Stimulated activated CD8-positive, alpha-beta memory T cell treated with anti-CD3 and anti-CD28 coated beads, Interleukin-15, amount 100 ng/mL, for 24 hours (primary cell): ENCODE results near the gene TAF8.

Source experiments
- DNase-seq: peaks from one replicate; pipeline ENCODE4 v3.0.0-alpha.2; 2020; ENCODE audit warnings: low read depth

The TAF8 gene

GRCh38 chr6:42095776-42096541, 45.6 kb downstream of the TAF8 start:
- DNase-seq: no peak

- no peak for DNase-seq
Measured at GRCh38 chr6:42099340-42100028, 49.2 kb downstream of the TAF8 start.

- no peak for DNase-seq
Measured at GRCh38 chr6:42100029-42100901, 49.9 kb downstream of the TAF8 start.

- no peak for DNase-seq
Measured at GRCh38 chr6:42101186-42101657, 50.9 kb downstream of the TAF8 start.

GRCh38 chr6:42103216-42103615, 52.9 kb downstream of the TAF8 start:
- no peak for DNase-seq

GRCh38 chr6:42103753-42104094, 53.4 kb downstream of the TAF8 start:
- no peak for DNase-seq

- peak; percentile 53 for DNase-seq
Measured at GRCh38 chr6:42104095-42104803, 53.9 kb downstream of the TAF8 start.

GRCh38 chr6:42104804-42105125, 54.4 kb downstream of the TAF8 start:
- no peak for DNase-seq

GRCh38 chr6:42105156-42105648, 54.9 kb downstream of the TAF8 start:
- no peak for DNase-seq

GRCh38 chr6:42105709-42106108, 55.4 kb downstream of the TAF8 start:
- no peak for DNase-seq

- DNase-seq: no peak
Measured at GRCh38 chr6:42106112-42107023, 56.0 kb downstream of the TAF8 start.

- DNase-seq: no peak
Measured at GRCh38 chr6:42108071-42108470, 57.7 kb downstream of the TAF8 start.

- DNase-seq: no peak
Measured at GRCh38 chr6:42110683-42111082, 60.4 kb downstream of the TAF8 start.

- no peak for DNase-seq
Measured at GRCh38 chr6:42112351-42112750, 62.0 kb downstream of the TAF8 start.

GRCh38 chr6:42113936-42114636, 63.8 kb downstream of the TAF8 start:
- no peak for DNase-seq

- no peak for DNase-seq
Measured at GRCh38 chr6:42117843-42118161, 67.5 kb downstream of the TAF8 start.

GRCh38 chr6:42118162-42119001, 68.1 kb downstream of the TAF8 start:
- no peak for DNase-seq

GRCh38 chr6:42120895-42121865, 70.9 kb downstream of the TAF8 start:
- DNase-seq: no peak
